ENCODE measurements around the gene BMP7.

DNA sequence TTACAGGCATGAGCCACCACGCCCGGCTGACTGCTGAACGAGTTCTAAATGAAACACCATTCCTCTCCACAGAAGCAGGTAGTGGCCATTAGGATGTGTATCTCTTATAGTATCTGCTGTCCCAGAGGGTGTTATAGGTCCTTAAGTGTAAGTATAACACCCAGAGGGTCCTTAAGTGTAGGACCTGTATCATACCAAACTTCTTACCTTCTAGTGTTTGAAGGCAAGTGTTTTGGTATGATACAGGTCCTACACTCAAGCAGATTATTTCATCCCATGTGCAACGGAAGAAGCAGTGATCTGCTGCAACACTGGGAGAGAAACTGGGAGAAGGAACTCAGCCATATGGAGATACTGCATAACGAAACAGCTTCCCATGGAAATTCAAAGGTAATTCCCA is 17.4 kb downstream of the BMP7 start:
- TF ChIP-seq EZH2phosphoT487 (IDR thresholded peaks at IDR 0.05; ENCODE audit: insufficient read depth, low read depth): no peak
- no peak for TF ChIP-seq EZH2 (IDR thresholded peaks at IDR 0.05; ENCODE audit: insufficient read depth, poor library complexity, severe bottlenecking)
